BJ (cell line): Measurements from ENCODE around the gene HNRNPK. TPM values are rescaled to one million over a fixed set of nuclear protein-coding genes. Genes with fewer than 3 reads are reported as not detected.

ENCODE experiments used
- CTCF ChIA-PET: fragments of 350-600 bp; formaldehyde crosslinking; extraction: SDS; loops from one replicate; lab custom pipeline; 2021; ENCODE audit warnings: antibody characterized with exemption, inconsistent platforms; lab: Yijun Ruan, JAX
- POLR2A ChIA-PET: fragments of 300-600 bp; sonication (Branson Sonifier 250); formaldehyde crosslinking; extraction: SDS; loops from one replicate; lab custom pipeline; 2021; ENCODE audit warnings: antibody characterized with exemption; lab: Charles Lee
- DNase-seq: peaks from one replicate; pipeline ENCODE4 v3.0.0-alpha.2; 2011; ENCODE audit warnings: low read depth
- H3K27me3 ChIP-seq: 2 replicates; pipeline ENCODE4 v1.6.0; 2011; ENCODE audit warnings: low read length; ENCODE audit not compliant: control insufficient read depth, insufficient read depth
- H3K36me3 ChIP-seq: 2 replicates; pipeline ENCODE4 v1.5.1; 2011; ENCODE audit warnings: low read length; ENCODE audit not compliant: control insufficient read depth, insufficient read depth
- H3K4me3 ChIP-seq: 2 replicates; pipeline ENCODE4 v1.5.1; 2011; ENCODE audit warnings: low read depth, mild to moderate bottlenecking, control low read depth, low read length
- polyA plus RNA-seq: library from polyadenylated mRNA; depleted of rRNA; stranded (reverse); fragments of >200 nt; gene quantifications from 2 replicates; pipeline ENCODE4 v1.2.3, GENCODE V29; 2011
- TF ChIP-seq, protein P1 (sequence below): IDR thresholded peaks from 2 replicates; pipeline ENCODE4 v1.5.1; 2011; ENCODE audit warnings: low read depth, mild to moderate bottlenecking, control low read depth, inconsistent platforms, low read length, moderate library complexity; ENCODE audit not compliant: insufficient read depth

The HNRNPK gene
- polyA plus RNA-seq, 1 experiment: 343 TPM

DNA sequence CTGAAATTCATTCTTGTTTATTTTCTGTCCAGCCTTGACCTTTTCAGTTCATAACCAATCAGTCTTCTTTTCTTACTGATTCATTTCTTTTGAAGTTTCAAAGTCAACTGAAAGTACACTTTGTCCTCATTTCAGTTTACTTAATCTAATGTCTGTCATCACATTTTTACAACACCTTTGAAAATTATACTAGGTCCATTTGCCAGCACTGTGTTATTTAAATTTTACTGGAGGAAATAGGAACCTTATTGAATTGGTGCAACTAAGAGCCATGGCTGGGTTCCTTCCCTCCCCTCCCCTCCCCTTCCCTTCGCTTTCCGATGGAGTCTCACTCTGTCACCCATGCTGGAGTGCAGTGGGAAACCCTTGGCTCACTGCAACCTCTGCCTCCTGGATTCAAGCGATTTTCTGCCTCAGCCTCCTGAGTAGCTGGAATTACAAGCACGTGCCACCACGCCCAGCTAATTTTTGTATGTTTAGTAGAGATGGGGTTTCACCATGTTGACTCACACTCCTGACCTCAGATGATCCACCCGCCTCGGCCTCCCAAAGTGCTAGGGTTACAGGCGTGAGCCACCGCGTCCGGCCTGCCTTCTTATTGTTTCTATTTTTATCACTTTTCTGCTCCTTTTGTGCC is 6.9 kb upstream of the HNRNPK start:
- ChIA-PET CTCF (no interaction called here), POLR2A (no interaction called here)
- no peak for DNase-seq
- Histone ChIP-seq H3K4me3 (no peak overlapping the region), H3K27me3 (no peaks in the 10 kb centered on the region), H3K36me3 (no peaks in the 10 kb centered on the region)
- TF ChIP-seq, protein P1, sequence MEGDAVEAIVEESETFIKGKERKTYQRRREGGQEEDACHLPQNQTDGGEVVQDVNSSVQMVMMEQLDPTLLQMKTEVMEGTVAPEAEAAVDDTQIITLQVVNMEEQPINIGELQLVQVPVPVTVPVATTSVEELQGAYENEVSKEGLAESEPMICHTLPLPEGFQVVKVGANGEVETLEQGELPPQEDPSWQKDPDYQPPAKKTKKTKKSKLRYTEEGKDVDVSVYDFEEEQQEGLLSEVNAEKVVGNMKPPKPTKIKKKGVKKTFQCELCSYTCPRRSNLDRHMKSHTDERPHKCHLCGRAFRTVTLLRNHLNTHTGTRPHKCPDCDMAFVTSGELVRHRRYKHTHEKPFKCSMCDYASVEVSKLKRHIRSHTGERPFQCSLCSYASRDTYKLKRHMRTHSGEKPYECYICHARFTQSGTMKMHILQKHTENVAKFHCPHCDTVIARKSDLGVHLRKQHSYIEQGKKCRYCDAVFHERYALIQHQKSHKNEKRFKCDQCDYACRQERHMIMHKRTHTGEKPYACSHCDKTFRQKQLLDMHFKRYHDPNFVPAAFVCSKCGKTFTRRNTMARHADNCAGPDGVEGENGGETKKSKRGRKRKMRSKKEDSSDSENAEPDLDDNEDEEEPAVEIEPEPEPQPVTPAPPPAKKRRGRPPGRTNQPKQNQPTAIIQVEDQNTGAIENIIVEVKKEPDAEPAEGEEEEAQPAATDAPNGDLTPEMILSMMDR: no peak

DNA sequence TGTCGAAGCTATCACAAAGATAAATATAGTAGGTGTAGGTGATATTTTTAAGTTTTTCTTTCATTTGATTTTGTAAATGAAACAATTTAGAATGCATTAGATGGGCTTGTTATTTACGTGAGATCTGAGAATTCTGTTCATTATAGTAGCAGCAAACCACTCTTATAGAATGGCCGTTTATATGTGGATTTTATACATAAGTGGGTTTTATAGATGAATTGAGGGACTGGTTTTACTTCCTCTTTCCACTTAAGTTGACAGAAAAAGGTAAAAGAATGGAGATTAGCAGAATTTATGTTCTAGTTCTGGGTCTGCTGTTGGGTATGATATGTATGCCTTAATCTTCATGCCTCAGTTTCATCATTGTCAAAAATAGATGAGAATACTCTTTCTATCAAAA is 6.2 kb upstream of the HNRNPK start:
- Histone ChIP-seq H3K27me3 (no peaks in the 10 kb centered on the region), H3K4me3 (no peak overlapping the region), H3K36me3 (no peaks in the 10 kb centered on the region)
- TF ChIP-seq, protein P1: no peak
- ChIA-PET CTCF (interaction anchor here (0.9 kb wide), 1 partner anchor 275 kb away, joined by 3 read pairs; no protein-coding TSS in a partner anchor), POLR2A (no interaction called here)
- DNase-seq: no peak

DNA sequence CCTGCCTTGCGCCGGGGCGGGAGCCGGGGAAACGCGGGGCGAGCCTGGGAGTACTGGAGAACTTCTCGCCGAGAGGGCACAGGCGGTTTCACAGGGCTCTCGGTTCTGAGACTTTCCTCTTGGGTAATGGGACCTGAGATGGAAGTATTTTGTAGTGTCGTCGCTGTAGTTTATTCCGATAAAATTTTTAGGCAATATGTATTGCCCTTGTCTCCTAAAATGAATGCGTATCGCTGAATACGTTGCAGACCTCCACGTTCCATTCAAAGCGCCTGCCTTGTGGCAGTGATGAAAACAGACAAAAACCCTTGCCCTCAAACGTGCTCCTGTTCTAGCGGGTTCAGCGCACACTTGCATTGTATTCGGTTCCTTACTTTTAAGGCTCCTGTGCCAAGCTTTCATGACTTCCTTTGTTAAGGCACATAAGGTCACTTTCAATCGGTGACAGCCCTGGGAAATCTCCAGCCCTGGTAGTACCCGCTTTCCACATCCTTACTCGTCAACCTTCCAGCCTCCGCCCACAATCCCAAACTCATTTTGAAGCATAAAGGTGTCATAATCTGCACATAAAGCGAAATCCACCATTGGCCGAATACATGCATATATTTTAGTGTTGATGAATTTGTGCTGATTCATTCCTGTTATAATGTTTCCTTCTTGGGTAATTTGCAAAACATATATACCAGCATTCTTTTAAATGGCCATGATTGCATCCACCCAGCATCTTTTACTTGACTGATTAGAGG is 1.3 kb upstream of the HNRNPK start:
- DNase-seq: no peak
- H3K27me3 ChIP-seq: no peaks in the 10 kb centered on the region
- ChIA-PET CTCF (interaction anchor here (1.1 to 1.8 kb wide), 3 partner anchors 191 to 298 kb away, joined by 3 to 13 read pairs (median 8); no protein-coding TSS in a partner anchor), POLR2A (no interaction called here)
- TF ChIP-seq, protein P1: no peak
- peaks cover 2% of the 10 kb centered on the region; the same call in 1 of the 2 replicates for H3K36me3 ChIP-seq
- peak overlapping the region; percentile 100 for H3K4me3 ChIP-seq

DNA sequence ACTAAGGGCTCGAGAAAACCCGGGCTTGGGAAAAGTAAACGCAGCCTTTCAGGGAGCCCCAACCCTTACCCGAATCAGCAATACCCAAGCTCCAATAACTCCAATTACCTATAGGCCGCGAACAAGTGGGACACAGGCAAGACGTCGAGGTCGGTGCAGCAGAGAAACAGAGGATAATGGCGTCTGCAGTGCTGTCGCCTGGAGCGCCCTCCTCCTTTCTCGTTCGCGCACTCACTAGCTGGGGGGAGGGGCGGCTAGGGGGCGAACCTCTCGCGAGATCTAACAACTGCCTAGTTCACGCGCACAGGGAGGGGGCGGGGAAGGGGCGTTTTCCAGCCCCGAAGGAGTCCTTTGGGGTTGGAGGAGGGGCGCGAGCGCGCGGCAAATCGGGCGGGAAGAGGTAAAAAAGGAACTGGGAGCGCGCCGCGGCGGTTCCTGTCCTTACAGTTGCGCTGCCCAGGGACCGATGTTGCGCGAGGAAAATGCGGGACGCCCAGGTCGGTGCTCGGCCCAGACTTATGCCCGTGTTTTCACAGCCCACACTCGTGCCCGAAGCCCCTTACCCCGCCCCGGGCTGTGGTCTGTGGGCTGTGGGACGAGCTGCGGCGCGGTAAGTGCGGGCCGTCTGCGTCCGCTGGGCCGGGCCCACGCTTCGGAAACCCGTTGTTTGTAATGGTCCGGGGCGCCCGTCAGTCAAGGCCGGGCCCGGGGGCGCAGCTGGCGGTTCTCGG is 545 bp upstream of the HNRNPK start, which contains the start of gene RMI1:
Gene RMI1, plus strand, starts transcription at position 411 of the 731 bp plus-strand sequence. CDS start 20,182 bp downstream, outside the sequence.
- CTCF ChIA-PET: interaction anchor here (0.5 to 1.8 kb wide), 6 partner anchors 192 to 345 kb away, joined by 3 to 13 read pairs (median 3); no protein-coding TSS in a partner anchor
- Histone ChIP-seq H3K36me3 (peaks cover 3% of the 10 kb centered on the region), H3K27me3 (no peaks in the 10 kb centered on the region), H3K4me3 (peak within 1 kb of the TSS; percentile 100)
- TF ChIP-seq, protein P1: 0 out of 2 replicates have a peak, but pooled peaks have one; percentile 25
- POLR2A ChIA-PET: interaction anchor here (0.6 to 1.0 kb wide), 3 partner anchors 21 to 201 kb away, joined by 4 to 5 read pairs (median 4); no protein-coding TSS in a partner anchor
- DNase-seq: peak; percentile 76
